Suppressor macrophage (primary cell): ENCODE data around the gene HDAC4.
"Not testable (repeated sequence)": the region's sequence is repeated elsewhere in the genome, so short reads cannot be mapped to it uniquely, and the experiment has no call there.

Source experiments
- DNase-seq, 4 experiments: peaks; one replicate each; pipeline ENCODE4 v3.0.0-alpha.2; 2020 to 2022

The HDAC4 gene

GRCh38 chr2:239040152-239040761 is 360.6 kb downstream of the HDAC4 start:
- no peak for DNase-seq

GRCh38 chr2:239039479-239039861 is 361.4 kb downstream of the HDAC4 start:
- no peak for DNase-seq

GRCh38 chr2:239038773-239039478 is 361.9 kb downstream of the HDAC4 start:
- no peak for DNase-seq

GRCh38 chr2:239038284-239038683 is 362.5 kb downstream of the HDAC4 start:
- DNase-seq, result not testable (repeated sequence)

- no peak for DNase-seq
Measured at GRCh38 chr2:239037559-239037910, 363.3 kb downstream of the HDAC4 start.

GRCh38 chr2:239036819-239037558 is 363.8 kb downstream of the HDAC4 start:
- no peak for DNase-seq

GRCh38 chr2:239035997-239036731 is 364.7 kb downstream of the HDAC4 start:
- DNase-seq, result no peak

- peak; percentile 36 to 76 (median 68) for DNase-seq
Measured at GRCh38 chr2:239035361-239035814, 365.4 kb downstream of the HDAC4 start.

- no peak for DNase-seq
Measured at GRCh38 chr2:239034561-239035341, 366.1 kb downstream of the HDAC4 start.

GRCh38 chr2:239033801-239034560 is 366.8 kb downstream of the HDAC4 start:
- DNase-seq, result no peak

- DNase-seq, result no peak
Measured at GRCh38 chr2:239029958-239030357, 370.9 kb downstream of the HDAC4 start.

GRCh38 chr2:239028253-239028619 is 372.6 kb downstream of the HDAC4 start:
- no peak for DNase-seq

GRCh38 chr2:239027391-239028252 is 373.2 kb downstream of the HDAC4 start:
- no peak for DNase-seq

GRCh38 chr2:239026711-239027361 is 374.0 kb downstream of the HDAC4 start:
- DNase-seq, result no peak

GRCh38 chr2:239025951-239026461 is 374.8 kb downstream of the HDAC4 start:
- DNase-seq, result no peak

GRCh38 chr2:239025096-239025801 is 375.6 kb downstream of the HDAC4 start:
- DNase-seq, result no peak

- no peak for DNase-seq
Measured at GRCh38 chr2:239024226-239024625, 376.6 kb downstream of the HDAC4 start.

GRCh38 chr2:239022437-239023260 is 378.2 kb downstream of the HDAC4 start:
- DNase-seq, result no peak
